NT2/D1 (cell line): ENCODE data around the gene FLNB.

Source experiments
- DNase-seq: peaks from one replicate; pipeline ENCODE4 v3.0.0-alpha.2; 2011; ENCODE audit warnings: low read depth, low spot score
- H3K27me3 ChIP-seq: 2 replicates; pipeline ENCODE4 v1.6.0; 2011; ENCODE audit warnings: mild to moderate bottlenecking; ENCODE audit not compliant: insufficient read length, insufficient read depth
- H3K36me3 ChIP-seq: 2 replicates; pipeline ENCODE4 v1.6.1; 2011; ENCODE audit warnings: mild to moderate bottlenecking, low read length, mixed read lengths; ENCODE audit not compliant: insufficient read depth, insufficient read length
- H3K4me1 ChIP-seq: 2 replicates; pipeline ENCODE4 v1.5.1; 2011; ENCODE audit not compliant: insufficient read depth, insufficient read length
- H3K4me3 ChIP-seq: 2 replicates; pipeline ENCODE4 v1.5.1; 2011; ENCODE audit warnings: low read depth; ENCODE audit not compliant: insufficient read length
- H3K9ac ChIP-seq: 2 replicates; pipeline ENCODE4 v1.6.0; 2011; ENCODE audit warnings: low read depth; ENCODE audit not compliant: insufficient read length
- H3K9me3 ChIP-seq: 2 replicates; pipeline ENCODE4 v1.5.1; 2011; ENCODE audit warnings: mild to moderate bottlenecking, low read length; ENCODE audit not compliant: insufficient read depth
- SUZ12 ChIP-seq: IDR thresholded peaks from 2 replicates; pipeline ENCODE4 v1.6.1; 2011; ENCODE audit not compliant: insufficient read length, insufficient read depth; ENCODE audit errors: extremely low read depth
- YY1 ChIP-seq: IDR thresholded peaks from 2 replicates; pipeline ENCODE4 v1.6.1; 2011; ENCODE audit not compliant: insufficient read length, insufficient read depth
- ZNF274 ChIP-seq: IDR thresholded peaks from 2 replicates; pipeline ENCODE4 v1.6.1; 2011; ENCODE audit warnings: mild to moderate bottlenecking, low read depth, low read length

FLNB gene

DNA sequence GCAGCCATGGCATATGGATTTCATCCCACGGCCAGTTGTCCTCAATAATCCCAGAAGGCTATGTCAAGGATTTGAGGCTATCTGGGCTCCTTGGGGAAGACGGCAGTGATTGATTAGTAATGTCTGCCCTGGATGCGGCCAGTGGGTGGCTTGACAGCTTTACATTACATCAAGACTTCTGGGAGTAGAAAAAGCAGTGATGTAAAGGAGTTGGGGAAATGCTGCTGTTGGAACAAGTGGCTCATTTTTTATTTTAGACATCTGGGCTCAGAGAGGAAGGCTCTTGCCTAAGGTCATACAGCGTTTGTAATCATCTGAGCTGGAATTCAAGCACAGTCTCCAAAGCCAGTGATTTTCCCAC lies 94.1 kb downstream of the FLNB start:
- no peaks in the 10 kb centered on the region for H3K9me3 ChIP-seq
- no peak for TF ChIP-seq YY1
- no peak for TF ChIP-seq SUZ12
- no peak for TF ChIP-seq ZNF274
- DNase-seq, result no peak
- peaks cover 3% of the 10 kb centered on the region for H3K4me1 ChIP-seq
- peaks cover 96% of the 10 kb centered on the region for H3K36me3 ChIP-seq
- H3K9ac ChIP-seq, result no peak overlapping the region
- no peaks in the 10 kb centered on the region for H3K27me3 ChIP-seq
- H3K4me3 ChIP-seq, result no peak overlapping the region

GRCh38 chr3:58102976-58103451 lies 94.8 kb downstream of the FLNB start:
- Histone ChIP-seq H3K9me3 (no peaks in the 10 kb centered on the region), H3K27me3 (no peaks in the 10 kb centered on the region), H3K4me1 (peaks cover 3% of the 10 kb centered on the region), H3K4me3 (no peak overlapping the region), H3K36me3 (peaks cover 96% of the 10 kb centered on the region), H3K9ac (no peak overlapping the region)
- no peak for TF ChIP-seq ZNF274
- TF ChIP-seq YY1, result no peak
- TF ChIP-seq SUZ12, result no peak
- DNase-seq, result no peak

DNA sequence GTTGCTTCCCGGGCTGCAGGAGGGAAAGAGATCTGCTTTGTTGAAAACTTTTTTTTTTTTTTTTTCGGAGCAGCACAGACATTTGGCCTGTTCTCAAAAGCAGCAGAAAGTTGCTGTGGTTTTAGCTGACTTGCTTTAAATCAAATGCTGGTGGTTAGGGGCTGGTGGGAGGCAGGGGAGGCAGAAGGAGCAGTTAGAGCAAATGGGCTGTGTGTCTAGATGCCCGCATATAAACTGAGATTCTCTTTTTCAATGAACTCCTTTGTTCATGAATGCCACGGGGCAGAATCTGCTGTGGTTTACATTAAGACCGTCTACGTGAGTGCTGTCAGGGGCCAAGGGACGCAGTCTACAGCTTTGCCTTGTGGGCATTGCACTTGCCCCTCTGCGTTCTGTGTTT lies 95.9 kb downstream of the FLNB start:
- peaks cover 97% of the 10 kb centered on the region for H3K36me3 ChIP-seq
- TF ChIP-seq YY1, result no peak
- no peak for TF ChIP-seq ZNF274
- TF ChIP-seq SUZ12, result no peak
- no peaks in the 10 kb centered on the region for H3K27me3 ChIP-seq
- no peak overlapping the region for H3K4me3 ChIP-seq
- no peak overlapping the region for H3K9ac ChIP-seq
- no peaks in the 10 kb centered on the region for H3K9me3 ChIP-seq
- peaks cover 3% of the 10 kb centered on the region for H3K4me1 ChIP-seq
- DNase-seq, result no peak

- peaks cover 3% of the 10 kb centered on the region for H3K4me1 ChIP-seq
- H3K27me3 ChIP-seq, result no peaks in the 10 kb centered on the region
- no peak overlapping the region for H3K9ac ChIP-seq
- no peak for TF ChIP-seq ZNF274
- no peaks in the 10 kb centered on the region for H3K9me3 ChIP-seq
- no peak for DNase-seq
- H3K36me3 ChIP-seq, result peaks cover 97% of the 10 kb centered on the region
- H3K4me3 ChIP-seq, result no peak overlapping the region
Measured at GRCh38 chr3:58104712-58105111, 96.5 kb downstream of the FLNB start.

GRCh38 chr3:58105196-58105595 lies 97.0 kb downstream of the FLNB start:
- no peak overlapping the region for H3K9ac ChIP-seq
- TF ChIP-seq SUZ12 (no peak), ZNF274 (no peak), YY1 (no peak)

GRCh38 chr3:58106061-58106460 lies 97.8 kb downstream of the FLNB start:
- Histone ChIP-seq H3K4me3 (no peak overlapping the region), H3K27me3 (no peaks in the 10 kb centered on the region), H3K9me3 (no peaks in the 10 kb centered on the region), H3K4me1 (peaks cover 3% of the 10 kb centered on the region), H3K9ac (no peak overlapping the region), H3K36me3 (peaks cover 97% of the 10 kb centered on the region)
- no peak for DNase-seq
- TF ChIP-seq ZNF274 (no peak), SUZ12 (no peak), YY1 (no peak)

More at GRCh38 chr3:58105196-58105595, 97.0 kb downstream of the FLNB start:
- Histone ChIP-seq H3K4me1 (peaks cover 3% of the 10 kb centered on the region), H3K27me3 (no peaks in the 10 kb centered on the region), H3K36me3 (peaks cover 98% of the 10 kb centered on the region), H3K9me3 (no peaks in the 10 kb centered on the region), H3K4me3 (no peak overlapping the region)
- DNase-seq, result no peak

DNA sequence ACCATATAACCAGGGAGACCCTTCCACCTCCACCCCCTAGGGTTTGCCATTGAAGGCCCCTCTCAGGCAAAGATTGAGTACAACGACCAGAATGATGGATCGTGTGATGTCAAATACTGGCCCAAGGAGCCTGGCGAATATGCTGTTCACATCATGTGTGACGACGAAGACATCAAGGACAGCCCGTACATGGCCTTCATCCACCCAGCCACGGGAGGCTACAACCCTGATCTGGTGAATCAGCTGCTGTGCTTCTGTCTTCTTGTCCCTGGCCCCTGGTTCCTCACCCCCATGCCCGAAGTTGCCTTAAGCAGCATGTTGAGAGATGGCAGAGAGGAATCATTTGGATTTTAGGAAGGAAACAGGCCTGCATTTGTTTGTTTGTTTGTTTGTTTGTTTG lies 98.4 kb downstream of the FLNB start:
- TF ChIP-seq SUZ12, result no peak
- no peak for TF ChIP-seq YY1
- no peak for TF ChIP-seq ZNF274
- Histone ChIP-seq H3K9me3 (no peaks in the 10 kb centered on the region), H3K27me3 (no peaks in the 10 kb centered on the region), H3K4me1 (peaks cover 3% of the 10 kb centered on the region), H3K9ac (no peak overlapping the region), H3K36me3 (peaks cover 97% of the 10 kb centered on the region), H3K4me3 (no peak overlapping the region)
- no peak for DNase-seq

- no peak overlapping the region for H3K4me3 ChIP-seq
- peaks cover 3% of the 10 kb centered on the region for H3K4me1 ChIP-seq
- H3K27me3 ChIP-seq, result no peaks in the 10 kb centered on the region
- no peak for TF ChIP-seq ZNF274
- TF ChIP-seq SUZ12, result no peak
- no peak for TF ChIP-seq YY1
- H3K9me3 ChIP-seq, result no peaks in the 10 kb centered on the region
- H3K36me3 ChIP-seq, result peaks cover 97% of the 10 kb centered on the region
- no peak overlapping the region for H3K9ac ChIP-seq
- DNase-seq, result no peak
Measured at GRCh38 chr3:58107597-58107996, 99.4 kb downstream of the FLNB start.
